GM11168 (cell line): ENCODE data around the gene TMEM91.
"Not testable (repeated sequence)": the region's sequence is repeated elsewhere in the genome, so short reads cannot be mapped to it uniquely, and the experiment has no call there.

Experiments
- in situ Hi-C: fragments of 300-500 bp; cut with MboI; formaldehyde crosslinking; loops from one replicate; pipeline ENCODE4 v1.12.0; 2022; ENCODE audit warnings: low sequenced_read_pairs; ENCODE audit not compliant: unreplicated experiment

Gene TMEM91

DNA sequence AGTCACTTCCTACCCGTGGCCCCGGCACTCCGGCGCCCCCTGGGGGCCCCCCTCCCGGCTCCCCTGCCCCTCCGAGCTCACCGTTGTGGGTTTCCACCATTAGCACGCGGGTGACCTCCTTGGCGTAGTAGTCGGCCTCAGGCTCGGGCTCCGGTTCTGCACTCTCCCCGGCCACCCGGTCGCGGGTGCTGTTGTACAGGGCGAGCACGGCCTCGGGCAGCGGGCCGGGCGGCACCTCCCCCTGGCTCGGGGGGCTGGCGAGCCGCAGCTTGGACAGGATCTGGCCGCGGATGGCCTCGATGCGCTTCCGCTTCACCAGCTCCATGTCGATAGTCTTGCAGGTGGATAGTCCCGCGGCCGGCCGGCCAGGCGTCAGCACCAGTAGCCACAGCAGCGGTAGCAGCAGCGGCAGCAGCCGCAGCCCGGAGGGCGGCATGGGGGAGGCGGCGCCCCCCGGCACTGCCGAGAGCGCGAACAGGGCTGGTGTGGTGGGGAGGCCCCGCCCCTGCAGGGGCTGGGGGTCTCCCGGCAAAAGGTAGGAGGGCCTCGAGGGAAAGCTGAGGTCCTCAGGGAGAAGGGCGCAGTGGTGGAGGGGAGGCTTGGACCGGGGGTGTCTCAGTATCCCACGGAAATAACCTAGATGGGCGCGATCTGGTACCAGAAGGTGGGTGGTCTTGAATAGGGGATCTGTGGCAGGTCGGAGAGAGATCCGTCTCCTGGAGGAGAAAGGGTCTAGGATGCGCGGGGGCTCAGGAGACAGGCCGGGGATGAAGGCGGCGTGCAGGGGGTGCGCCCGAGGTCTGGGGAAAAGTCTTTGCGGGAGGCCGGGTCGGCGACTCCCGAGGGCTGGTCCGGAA, 23.5 kb upstream of the TMEM91 start:
- in situ Hi-C loops, result no loop called here

DNA sequence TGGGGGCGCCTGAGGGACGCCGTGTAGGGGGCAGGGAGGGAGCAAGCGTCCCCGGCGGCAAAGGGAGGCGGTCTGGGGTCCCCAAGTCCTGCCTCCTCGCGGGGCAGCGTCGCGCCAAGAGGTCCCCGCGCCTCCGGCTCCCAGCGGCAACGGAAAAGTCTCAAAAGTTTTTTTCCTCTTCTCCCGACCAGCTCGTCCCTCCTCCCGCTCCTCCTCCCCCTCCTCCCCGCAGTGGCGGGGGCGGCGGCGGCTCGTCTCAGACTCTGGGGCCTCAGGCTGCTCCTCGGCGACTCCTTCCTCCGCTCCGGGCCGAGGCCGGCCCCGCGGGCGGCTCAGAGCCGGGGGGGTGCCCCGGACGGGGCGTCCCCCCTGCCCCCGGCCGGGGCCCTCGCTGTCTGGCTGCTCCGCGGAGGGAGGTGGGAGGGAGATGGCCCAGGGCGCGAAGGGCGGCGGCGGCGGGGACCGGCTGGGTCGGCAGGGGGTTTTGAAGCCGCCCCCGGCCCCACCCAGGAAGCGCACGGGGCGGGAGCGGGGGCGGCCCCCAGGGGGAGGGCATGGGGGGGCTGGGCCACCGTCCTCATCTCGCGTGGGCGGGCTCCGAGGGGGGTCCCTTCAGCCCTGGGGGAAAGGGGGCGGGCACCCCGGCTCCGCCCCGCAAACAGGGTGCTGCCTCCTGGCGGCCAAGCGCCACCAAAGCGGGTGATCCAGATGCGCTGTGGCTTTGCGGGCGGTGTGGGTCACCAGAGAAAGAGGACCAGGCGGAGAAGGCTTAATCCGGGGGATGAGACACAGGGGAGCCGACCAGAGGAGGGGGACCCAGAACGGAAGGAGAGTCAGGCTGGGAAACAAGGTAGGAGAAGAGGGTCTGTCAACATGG, 22.6 kb upstream of the TMEM91 start, which contains the start of gene TGFB1:
TSS of gene TGFB1 (minus strand) at position 457 of the 877 bp plus-strand sequence. CDS start 878 bp downstream, outside the sequence.
- in situ Hi-C loops, result no loop called here

DNA sequence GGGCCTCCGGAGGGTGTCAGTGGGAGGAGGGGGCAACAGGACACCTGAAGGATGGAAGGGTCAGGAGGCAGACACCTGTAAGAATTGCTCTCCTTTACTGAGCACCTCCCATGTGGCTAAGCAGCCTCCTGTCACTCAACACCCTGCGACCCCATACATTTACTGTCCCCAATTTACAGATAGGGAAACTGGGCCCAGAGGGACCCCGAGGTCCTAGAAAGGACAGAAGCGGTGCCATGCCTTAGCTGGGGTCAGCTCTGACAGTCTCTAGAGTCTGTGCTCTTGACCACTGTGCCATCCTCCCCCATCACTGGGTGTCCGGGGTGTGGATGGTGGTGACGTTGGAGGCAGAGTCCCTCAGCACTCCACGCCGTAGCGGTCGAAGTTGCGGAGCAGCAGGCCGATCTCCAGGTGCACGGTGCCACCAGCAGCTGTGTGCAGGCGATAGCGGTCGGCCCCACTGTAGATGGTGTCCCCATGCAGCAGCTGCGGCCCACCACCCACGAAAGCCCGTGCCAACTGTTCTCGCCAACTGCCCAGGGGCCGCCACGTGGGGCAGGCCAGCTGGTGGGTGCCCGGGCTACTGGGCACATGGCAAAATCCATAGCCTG, 21.9 kb upstream of the TMEM91 start:
- in situ Hi-C loops, result no loop called here

DNA sequence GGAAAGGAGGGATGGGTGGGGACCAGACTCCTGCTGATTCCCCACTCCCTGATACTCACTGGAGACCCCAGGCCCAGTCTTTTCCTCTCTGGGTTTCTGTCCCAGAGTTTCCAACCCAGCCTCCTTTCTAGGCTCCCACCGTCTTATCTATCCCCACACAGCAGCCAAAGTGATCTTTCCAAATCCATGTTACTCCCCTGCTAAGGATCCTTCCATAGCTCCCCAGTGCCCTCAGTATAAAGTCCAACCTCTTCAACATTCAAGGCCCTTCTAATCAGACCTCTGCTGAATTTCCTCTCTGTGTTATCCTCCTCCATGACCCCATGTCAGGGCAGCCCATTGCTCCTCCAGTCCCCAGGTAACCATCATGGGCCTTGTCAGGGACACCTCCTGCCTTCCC, 21.3 kb upstream of the TMEM91 start:
- in situ Hi-C loops, result no loop called here

DNA sequence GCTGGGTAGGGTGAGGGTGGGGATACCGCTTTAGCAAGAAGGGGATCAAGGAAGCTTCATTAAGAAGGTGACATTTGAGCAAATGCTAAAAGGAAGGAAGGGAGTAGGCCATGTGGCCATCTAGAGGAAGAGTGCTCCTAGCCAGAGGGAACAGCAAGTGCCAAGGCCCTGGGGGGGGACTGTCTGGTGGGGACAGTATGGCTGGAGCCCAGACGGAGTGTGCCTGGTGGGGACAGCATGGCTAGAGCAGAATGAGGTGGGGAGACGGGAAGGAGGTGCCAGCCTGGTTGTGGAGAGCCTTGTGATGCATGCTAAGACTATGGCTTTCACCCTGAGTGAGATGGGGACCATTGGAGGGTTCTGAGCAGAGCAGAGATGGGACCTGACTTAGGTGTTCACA, 20.5 kb upstream of the TMEM91 start:
- in situ Hi-C loops, result no loop called here

DNA sequence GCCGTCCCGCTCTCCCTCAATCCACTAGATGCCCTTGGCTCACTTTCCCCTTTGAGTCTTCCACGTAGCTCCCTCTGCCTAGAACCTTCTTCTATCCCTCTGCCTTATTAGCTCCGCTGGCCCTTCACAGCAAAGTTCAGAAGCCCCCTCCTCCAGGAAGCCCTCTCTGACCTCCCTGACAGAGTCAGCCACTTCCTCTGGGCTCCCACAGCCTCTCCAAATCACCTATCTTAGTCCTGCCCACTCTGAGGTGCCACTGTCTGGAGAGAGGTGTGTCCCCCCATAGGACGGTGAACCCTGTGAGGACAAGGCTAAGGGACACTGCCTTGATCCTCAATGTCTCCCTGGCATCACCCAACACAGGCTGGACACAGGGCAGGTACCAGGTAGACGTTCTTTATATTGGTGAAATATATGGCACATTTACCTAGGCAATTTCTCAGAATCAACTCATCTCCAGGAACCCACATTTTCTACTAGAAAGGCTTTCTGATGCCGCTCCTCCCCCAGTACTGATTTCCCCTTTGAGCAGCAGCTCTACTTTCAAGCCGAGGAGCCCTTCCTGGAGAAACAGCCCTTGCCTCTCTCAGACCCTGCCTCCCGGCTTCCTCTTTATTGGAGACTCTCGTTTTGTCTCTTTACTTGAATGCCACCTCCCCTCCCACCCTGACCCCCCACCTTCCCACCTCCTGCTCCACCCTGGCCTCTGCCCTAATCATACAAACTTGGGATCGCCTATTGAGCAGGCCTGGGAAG, 19.2 kb upstream of the TMEM91 start:
- in situ Hi-C loops, result no loop called here

DNA sequence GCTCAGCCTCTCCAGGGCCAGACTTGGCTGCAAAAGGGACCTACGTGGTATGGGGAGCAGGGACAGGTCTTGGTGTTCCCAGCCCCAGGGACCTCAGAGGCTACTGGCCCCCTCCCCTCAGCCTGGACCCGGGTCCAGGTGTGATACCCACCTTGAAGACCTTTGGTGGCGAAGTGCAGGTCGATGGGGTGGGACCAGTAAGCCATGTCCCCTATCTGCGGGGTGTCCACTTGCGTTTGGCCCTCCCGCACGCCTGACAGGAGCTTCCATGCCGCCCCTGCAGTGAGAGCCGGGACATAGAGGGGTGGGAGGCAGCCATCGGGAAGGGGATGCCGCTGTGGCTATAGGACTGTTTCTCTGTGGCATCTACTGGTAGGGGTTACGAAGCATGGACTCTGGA, 18.6 kb upstream of the TMEM91 start:
- in situ Hi-C loops, result no loop called here

DNA sequence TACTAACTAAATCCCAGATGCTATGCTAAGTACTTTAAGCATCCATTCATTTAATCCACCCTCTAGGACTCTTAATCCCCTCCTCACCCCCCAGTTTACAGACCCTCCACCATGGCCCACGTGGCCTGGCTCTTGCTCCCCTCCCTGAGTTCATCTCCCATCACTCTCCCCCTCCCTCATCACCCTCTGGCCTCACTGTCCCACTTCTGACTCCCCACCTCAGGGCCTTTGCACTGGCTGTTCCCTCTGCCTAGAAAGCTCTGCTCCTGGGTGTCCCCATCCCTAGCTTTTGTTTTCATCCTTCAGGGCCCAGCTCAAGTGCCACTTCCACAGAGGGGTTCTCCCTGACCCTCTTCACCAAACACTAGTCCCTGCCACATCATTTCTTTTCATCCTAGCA, 16.6 kb upstream of the TMEM91 start:
- in situ Hi-C loops, result no loop called here

DNA sequence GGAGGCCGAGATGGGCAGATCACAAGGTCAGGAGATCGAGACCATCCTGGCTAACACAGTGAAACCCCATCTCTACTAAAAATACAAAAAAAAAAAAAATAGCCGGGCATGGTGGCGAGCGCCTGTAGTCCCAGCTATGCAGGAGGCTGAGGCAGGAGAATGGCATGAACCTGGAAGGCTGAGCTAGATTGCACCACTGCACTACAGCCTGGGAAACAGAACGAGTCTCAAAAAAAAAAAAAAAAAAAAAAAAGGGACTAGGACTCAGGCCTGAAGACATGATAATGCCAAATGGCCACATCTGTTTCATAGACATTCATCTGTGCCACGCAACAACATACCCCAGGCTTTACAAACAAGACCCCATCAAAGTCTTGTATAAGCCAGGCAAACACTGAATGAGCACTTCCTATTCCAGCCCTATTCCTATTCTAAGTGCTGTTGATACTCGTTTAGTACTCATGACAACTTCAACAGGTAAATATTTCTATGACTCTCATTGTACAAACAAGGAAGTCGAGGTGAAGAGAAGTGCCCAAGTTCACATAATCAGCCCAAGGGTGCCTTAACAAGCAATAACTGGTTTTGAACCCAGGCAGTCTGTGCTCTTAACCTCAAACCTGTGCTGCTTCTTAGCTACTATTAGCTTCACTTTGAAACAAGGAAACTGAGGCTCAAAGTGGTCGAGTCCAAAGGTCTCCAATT, 14.0 kb upstream of the TMEM91 start:
- in situ Hi-C loops, result no loop called here

DNA sequence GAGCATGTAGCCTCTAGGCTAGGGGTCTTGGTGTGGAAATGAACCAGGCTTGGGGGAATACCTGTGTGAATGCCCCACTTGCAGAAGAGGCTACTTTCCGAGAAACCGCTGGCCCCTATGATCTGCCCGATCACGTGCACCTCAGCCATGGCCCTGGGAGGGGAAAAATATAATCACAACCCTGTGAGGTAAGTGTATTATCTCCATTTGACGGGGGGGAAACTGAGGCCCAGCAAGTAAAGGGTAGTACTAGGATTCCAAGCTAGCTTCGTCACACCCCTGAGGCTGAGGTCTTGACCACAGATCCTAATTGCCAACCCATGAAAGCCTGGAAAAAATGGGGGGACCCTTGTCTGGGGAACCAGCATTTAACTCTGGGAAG, 13.0 kb upstream of the TMEM91 start:
- in situ Hi-C loops, result no loop called here

DNA sequence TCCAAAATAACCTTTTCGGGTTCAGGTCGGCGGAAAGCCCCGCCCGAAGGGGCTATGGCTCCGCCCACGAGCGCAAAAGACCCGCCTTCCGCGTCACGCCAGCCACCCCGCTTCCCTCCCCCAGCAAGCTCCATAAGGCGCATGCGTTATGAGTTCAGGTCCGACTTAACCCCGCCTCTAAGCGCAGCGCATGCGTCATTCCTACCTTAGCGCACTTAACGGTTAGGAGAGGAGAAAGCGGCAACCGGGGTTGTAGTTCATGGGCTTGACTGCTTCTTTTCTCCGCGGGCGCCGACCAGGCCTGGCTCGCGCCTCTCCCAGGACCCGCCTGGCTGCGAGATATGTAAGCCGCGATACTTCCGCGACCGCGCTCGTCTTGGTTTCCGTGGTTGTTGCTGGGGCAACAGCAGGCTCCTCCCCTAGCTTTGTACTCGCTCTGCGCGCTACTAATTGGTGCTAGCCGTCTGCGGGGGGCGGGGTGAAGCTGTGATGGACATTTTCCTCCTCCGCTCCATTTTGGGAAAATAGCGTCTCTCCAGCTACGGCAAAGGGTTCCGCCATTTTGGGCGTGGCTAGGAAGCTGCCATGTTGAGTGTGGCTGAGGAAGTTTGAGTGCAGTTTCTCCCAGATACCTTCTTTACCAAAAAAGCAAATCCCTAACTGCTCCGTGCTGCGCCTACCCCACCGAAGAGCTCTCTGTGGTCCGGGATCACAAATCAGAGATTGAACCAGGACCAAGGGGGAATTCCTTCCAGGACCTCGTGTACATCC, 12.4 kb upstream of the TMEM91 start, which contains the start of gene B9D2:
TSS of gene B9D2 (minus strand) at position 397 of the 771 bp plus-strand sequence. CDS start 630 bp downstream, outside the sequence.
- in situ Hi-C loops, result no loop called here

DNA sequence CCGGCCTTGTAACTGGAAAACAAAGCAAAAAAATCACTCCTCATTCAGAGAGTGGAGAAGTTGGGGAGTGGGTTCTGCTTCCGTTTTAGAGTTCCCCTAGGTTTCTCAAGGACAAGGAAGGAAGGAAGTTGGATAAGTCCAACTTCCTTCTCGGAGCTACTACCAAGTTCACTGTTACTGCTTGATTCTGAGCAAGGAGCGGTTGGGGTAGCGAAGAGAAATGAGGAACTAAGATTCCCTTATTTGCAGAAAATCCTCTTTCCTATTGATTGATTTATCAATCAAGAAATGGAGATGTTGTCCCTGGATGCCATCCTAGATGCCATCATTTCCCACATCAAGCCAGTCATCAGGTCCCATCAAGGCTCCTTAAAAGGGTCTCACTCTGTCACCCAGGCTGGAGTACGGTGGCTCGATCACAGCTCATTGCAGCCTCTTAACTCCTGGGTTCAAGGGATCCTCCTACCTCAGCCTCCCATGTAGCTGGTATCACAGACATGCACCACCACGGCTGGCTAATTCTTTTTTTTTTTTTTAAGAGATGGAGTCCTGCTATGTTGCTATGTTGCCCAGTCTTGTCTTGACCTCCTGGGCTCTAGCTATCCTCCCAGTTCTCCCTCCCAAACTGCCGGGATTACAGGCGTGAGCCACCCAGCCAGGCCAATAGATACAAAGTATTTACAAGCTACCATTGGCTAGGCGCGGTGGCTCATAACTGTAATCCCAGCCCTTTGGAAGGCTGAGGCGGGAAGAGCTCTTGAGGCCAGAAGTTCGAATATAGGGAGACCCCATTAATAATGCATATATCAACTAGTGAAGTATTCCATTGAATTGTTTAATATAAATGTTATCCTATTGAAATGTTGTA, 11.6 kb upstream of the TMEM91 start:
- in situ Hi-C loops, result no loop called here

DNA sequence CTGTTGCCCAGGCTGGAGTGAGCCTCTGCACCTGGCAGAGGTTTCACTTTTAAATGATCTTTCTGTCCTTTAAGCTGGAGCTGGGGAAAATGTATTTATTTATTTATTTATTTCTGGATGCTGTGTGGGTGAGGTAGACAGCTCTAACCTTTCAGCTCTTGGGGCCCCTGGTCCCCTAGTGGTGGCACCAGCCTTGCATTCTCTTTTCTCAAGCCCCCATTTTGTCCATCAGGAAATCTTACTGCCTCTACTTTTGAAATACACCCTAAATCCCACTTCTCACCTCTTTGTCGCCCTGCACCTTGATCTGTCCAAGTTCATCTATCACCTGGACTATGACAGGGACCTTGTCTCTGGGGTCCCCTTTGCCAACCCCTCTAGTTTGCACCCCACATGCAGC, 10.2 kb upstream of the TMEM91 start:
- in situ Hi-C loops, result no loop called here

DNA sequence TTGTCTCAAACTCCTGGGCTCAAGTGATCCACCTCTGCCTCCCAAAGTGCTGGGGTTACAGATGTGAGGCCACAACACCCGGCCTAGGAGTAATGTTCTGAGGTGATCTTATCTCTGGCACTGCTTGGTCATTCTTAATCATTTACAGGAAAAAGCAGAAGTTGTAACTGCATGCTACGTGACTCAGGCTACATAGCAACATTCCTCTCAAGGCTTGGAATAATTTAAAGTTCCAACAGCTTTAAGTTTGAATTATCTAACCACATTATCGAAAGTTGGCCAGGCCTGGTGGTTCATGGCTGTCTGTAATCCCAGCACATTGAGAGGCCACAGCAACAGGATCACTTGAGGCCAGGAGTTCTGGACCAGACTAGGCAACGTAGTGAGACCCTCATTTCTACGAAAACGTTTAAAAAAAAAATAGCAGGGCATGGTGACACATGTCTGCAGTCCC, 8.5 kb upstream of the TMEM91 start:
- in situ Hi-C loops, result no loop called here

DNA sequence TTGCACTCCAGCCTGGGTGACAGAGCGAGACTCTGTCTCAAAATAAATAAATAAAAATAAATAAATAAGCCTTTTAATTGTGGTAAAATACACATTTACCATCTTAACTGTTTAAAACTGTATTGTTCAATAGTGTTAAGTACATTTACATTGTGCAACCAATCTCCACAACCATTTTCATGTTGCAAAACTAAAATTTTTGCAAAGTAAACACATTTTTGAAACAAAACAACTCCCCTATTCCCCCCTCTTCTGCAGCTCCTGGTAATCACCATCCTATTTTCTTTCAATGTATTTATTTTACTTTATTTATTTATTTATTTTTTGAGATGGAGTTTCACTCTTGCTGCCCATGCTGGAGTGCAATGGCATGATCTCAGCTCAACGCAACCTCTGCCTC, 6.6 kb upstream of the TMEM91 start:
- in situ Hi-C loops, result no loop called here

DNA sequence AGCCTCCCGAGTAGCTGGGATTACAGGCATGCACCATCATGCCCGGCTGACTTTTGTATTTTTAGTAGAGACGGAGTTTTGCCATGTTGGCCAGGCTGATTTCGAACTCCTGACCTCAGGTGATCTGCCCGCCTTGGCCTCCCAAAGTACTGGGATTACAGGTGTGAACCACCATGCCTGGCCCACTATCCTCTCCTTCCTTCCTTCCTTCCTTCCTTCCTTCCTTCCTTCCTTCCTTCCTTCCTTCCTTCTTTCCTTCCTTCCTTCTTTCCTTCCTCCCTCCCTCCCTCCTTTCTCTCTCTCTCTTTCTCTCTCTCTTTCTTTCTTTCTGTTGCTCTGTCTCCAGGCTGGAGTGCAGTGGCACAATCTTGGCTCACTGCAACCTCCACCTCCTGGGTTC, 5.2 kb upstream of the TMEM91 start:
- in situ Hi-C loops, result not testable (repeated sequence)

DNA sequence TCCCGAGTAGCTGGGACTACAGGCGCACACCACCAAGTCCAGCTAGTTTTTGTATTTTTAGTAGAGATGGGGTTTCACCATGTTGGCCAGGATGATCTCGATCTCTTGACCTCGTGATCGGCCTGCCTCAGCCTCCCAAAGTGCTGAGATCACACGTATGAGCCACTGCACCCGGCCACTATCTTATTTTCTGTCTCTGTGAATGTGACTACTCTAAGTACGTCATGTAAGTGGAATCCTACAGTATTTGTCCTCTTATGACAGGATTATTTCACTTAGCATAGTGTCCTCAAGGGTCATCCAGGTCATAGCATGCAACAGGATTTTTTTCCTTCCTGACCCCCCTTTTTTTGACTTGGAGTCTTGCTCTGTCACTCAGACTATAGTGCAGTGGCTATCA, 4.8 kb upstream of the TMEM91 start:
- in situ Hi-C loops, result no loop called here

DNA sequence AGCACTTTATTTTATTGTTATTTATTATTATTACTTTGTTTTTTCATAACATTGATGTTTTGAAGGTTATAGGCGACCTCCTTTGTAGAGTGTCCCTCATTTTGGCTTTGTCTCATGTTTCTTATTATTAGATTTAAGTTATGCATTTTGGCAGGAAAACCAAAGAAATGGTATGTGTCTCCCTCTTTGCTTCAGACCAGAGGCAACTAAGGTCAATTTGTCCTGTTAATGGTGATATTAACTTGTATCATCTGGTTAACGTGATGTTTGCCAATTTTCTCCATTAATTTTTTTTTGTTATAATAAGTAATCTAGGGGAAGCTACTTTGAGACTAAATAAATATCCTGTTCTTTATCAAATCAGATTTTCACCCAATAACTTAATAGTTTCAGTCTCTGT, 3.8 kb upstream of the TMEM91 start:
- in situ Hi-C loops, result no loop called here
